GM23338 (cell line): ENCODE data around the gene EGFL7. TPM values are rescaled to one million over a fixed set of nuclear protein-coding genes. Genes with fewer than 3 reads are reported as not detected.

ENCODE experiments used
- ATAC-seq: fragments of 200-7000 bp; cut with Tn5 transposase; 3 replicates; pipeline ENCODE4 v1.9.1; 2020
- DNase-seq: peaks from one replicate; pipeline ENCODE4 v3.0.0-alpha.2; 2015; ENCODE audit warnings: low spot score
- H2AFZ ChIP-seq: fragments of 200-600 bp; sonication (generic); 2 replicates; pipeline ENCODE4 v1.8.0; 2016; ENCODE audit warnings: antibody characterized with exemption, mild to moderate bottlenecking, moderate library complexity
- H3F3A ChIP-seq: fragments of 200-600 bp; sonication (generic); replicated peaks from 2 replicates; pipeline ENCODE4 v1.8.0; 2017; ENCODE audit warnings: antibody characterized with exemption, mixed run types, low read depth
- H3K27ac ChIP-seq: fragments of 200-600 bp; sonication (generic); 2 replicates; pipeline ENCODE4 v1.6.1; 2016; ENCODE audit warnings: low read depth
- H3K27me3 ChIP-seq: fragments of 200-600 bp; sonication (generic); 2 replicates; pipeline ENCODE4 v1.8.0; 2016; ENCODE audit warnings: mild to moderate bottlenecking, mixed run types, moderate library complexity; ENCODE audit not compliant: insufficient read depth
- H3K36me3 ChIP-seq: fragments of 200-600 bp; sonication (generic); 2 replicates; pipeline ENCODE4 v1.8.0; 2016; ENCODE audit warnings: mild to moderate bottlenecking; ENCODE audit not compliant: insufficient read depth
- H3K4me1 ChIP-seq: fragments of 200-600 bp; sonication (generic); 2 replicates; pipeline ENCODE4 v1.8.0; 2016; ENCODE audit warnings: mild to moderate bottlenecking, moderate library complexity; ENCODE audit not compliant: insufficient read depth
- H3K4me2 ChIP-seq: fragments of 200-600 bp; sonication (generic); 2 replicates; pipeline ENCODE4 v1.7.1; 2017; ENCODE audit warnings: mixed run types
- H3K4me3 ChIP-seq: fragments of 200-600 bp; sonication (generic); 2 replicates; pipeline ENCODE4 v1.6.1; 2016; ENCODE audit warnings: mixed run types
- H3K79me2 ChIP-seq: fragments of 200-600 bp; sonication (generic); replicated peaks from 2 replicates; pipeline ENCODE4 v1.8.0; 2017; ENCODE audit warnings: mild to moderate bottlenecking; ENCODE audit not compliant: insufficient read depth
- H3K9me2 ChIP-seq: fragments of 200-600 bp; sonication (generic); 2 replicates; pipeline ENCODE4 v1.8.0; 2017; ENCODE audit not compliant: insufficient read depth
- H4K20me1 ChIP-seq: fragments of 200-600 bp; sonication (generic); replicated peaks from 2 replicates; pipeline ENCODE4 v1.8.0; 2017; ENCODE audit warnings: mild to moderate bottlenecking; ENCODE audit not compliant: insufficient read depth
- H3K27ac Mint-ChIP-seq: 2 replicates; pipeline ENCODE4 v1.8.0; 2020; ENCODE audit warnings: inconsistent platforms, mild to moderate bottlenecking, moderate library complexity, mixed read lengths
- H3K27me3 Mint-ChIP-seq: 3 replicates; pipeline ENCODE4 v1.8.0; 2022; ENCODE audit warnings: low read depth, mild to moderate bottlenecking, moderate library complexity, mixed read lengths, inconsistent platforms; ENCODE audit not compliant: insufficient read depth, poor library complexity
- H3K36me3 Mint-ChIP-seq: 3 replicates; pipeline ENCODE4 v1.8.0; 2021; ENCODE audit warnings: low read depth, mild to moderate bottlenecking, inconsistent platforms, moderate library complexity, mixed read lengths
- H3K4me1 Mint-ChIP-seq: 3 replicates; pipeline ENCODE4 v1.8.0; 2020; ENCODE audit warnings: mild to moderate bottlenecking, inconsistent platforms, mixed read lengths
- H3K4me3 Mint-ChIP-seq: 3 replicates; pipeline ENCODE4 v1.8.0; 2021; ENCODE audit warnings: moderate library complexity, mild to moderate bottlenecking, inconsistent platforms, mixed read lengths
- H3K9me3 Mint-ChIP-seq: 3 replicates; pipeline ENCODE4 v1.8.0; 2020; ENCODE audit warnings: moderate library complexity, mild to moderate bottlenecking, inconsistent platforms, mixed read lengths
- EZH2 ChIP-seq: fragments of 200-600 bp; sonication (generic); IDR thresholded peaks from one replicate; pipeline ENCODE4 v1.8.0; 2017; ENCODE audit warnings: antibody characterized with exemption, mild to moderate bottlenecking, low read depth; ENCODE audit not compliant: unreplicated experiment
- JUNB ChIP-seq: IDR thresholded peaks from one replicate; pipeline ENCODE4 v1.6.1; 2016; ENCODE audit warnings: antibody characterized with exemption; ENCODE audit not compliant: unreplicated experiment
- NANOG ChIP-seq: IDR thresholded peaks from 2 replicates; pipeline ENCODE4 v1.6.1; 2016; ENCODE audit warnings: antibody characterized with exemption, borderline replicate concordance
- POLR2AphosphoS5 ChIP-seq: IDR thresholded peaks from 2 replicates; pipeline ENCODE4 v1.6.1; 2016; ENCODE audit warnings: antibody characterized with exemption, low read depth
- REST ChIP-seq: IDR thresholded peaks from one replicate; pipeline ENCODE4 v1.6.1; 2018; ENCODE audit warnings: antibody characterized with exemption; ENCODE audit not compliant: unreplicated experiment
- ZNF331 ChIP-seq: fragments of 250-450 bp; sonication (Bioruptor Pico); IDR thresholded peaks from 2 replicates; pipeline ENCODE4 v1.5.0; 2020; ENCODE audit warnings: low read depth, mild to moderate bottlenecking, moderate library complexity
- polyA plus RNA-seq: library from polyadenylated mRNA; unstranded; fragments of >200 nt; fragmentation: Nextera tagmentation; extraction: Ambion mirVana; gene quantifications from 2 replicates; pipeline ENCODE4 v1.2.1, GENCODE V29; 2016
- total RNA-seq: library from RNA; depleted of rRNA; stranded (reverse); fragments of >200 nt; shearing (Covaris generic); gene quantifications from 2 replicates; pipeline ENCODE4 v1.2.3, GENCODE V29; 2014

Gene EGFL7
- total and polyA plus RNA-seq, 2 experiments from 2014 or later = 44.4 to 60.8 TPM

- no peaks in the 10 kb centered on the region for H3K36me3 ChIP-seq
- Mint-ChIP-seq H3K27ac (no peak overlapping the region), H3K27me3 (no peaks in the 10 kb centered on the region), H3K9me3 (no peaks in the 10 kb centered on the region), H3K4me3 (no peak overlapping the region), H3K36me3 (no peaks in the 10 kb centered on the region), H3K4me1 (no peaks in the 10 kb centered on the region)
- no peak overlapping the region for H3K4me2 ChIP-seq
- H3F3A ChIP-seq = no peaks in the 10 kb centered on the region
- ATAC-seq (no peak), DNase-seq (no peak)
- H3K4me3 ChIP-seq = no peak overlapping the region
- no peaks in the 10 kb centered on the region for H3K9me2 ChIP-seq
- no peaks in the 10 kb centered on the region; the same call in 1 of the 2 replicates for H3K4me1 ChIP-seq
- no peaks in the 10 kb centered on the region for H3K27me3 ChIP-seq
- H2AFZ ChIP-seq = no peak overlapping the region
- no peaks in the 10 kb centered on the region for H4K20me1 ChIP-seq
- H3K79me2 ChIP-seq = no peaks in the 10 kb centered on the region
- no peak for TF ChIP-seq NANOG
- no peak for TF ChIP-seq EZH2
- no peak for TF ChIP-seq REST
- TF ChIP-seq ZNF331 (CRISPR knock-in tag) = no peak
- H3K27ac ChIP-seq = no peak overlapping the region
These were observed 4.7 kb downstream of the EGFL7 start for GRCh38 chr9:136667214-136667939.

GRCh38 chr9:136667940-136668760 lies 5.4 kb downstream of the EGFL7 start:
- no peaks in the 10 kb centered on the region for H3K4me1 Mint-ChIP-seq
- no peak overlapping the region for H3K27ac ChIP-seq

More at GRCh38 chr9:136667940-136668760, 5.4 kb downstream of the EGFL7 start:
- DNase-seq = peak; percentile 45
- TF ChIP-seq JUNB (no peak), POLR2AphosphoS5 (no peak)
- Histone ChIP-seq H4K20me1 (no peaks in the 10 kb centered on the region), H3K4me2 (no peak overlapping the region), H2AFZ (no peak overlapping the region), H3K9me2 (no peaks in the 10 kb centered on the region), H3K4me1 (no peaks in the 10 kb centered on the region; the same call in 1 of the 2 replicates), H3K27me3 (no peaks in the 10 kb centered on the region), H3K36me3 (no peaks in the 10 kb centered on the region), H3F3A (no peaks in the 10 kb centered on the region), H3K79me2 (no peaks in the 10 kb centered on the region), H3K4me3 (no peak overlapping the region)
- no peak overlapping the region for H3K4me3 Mint-ChIP-seq
- peaks cover 2% of the 10 kb centered on the region for H3K27me3 Mint-ChIP-seq
- H3K9me3 Mint-ChIP-seq = no peaks in the 10 kb centered on the region
- no peak overlapping the region for H3K27ac Mint-ChIP-seq
- peak; percentile 21 for ATAC-seq
- H3K36me3 Mint-ChIP-seq = no peaks in the 10 kb centered on the region
